CD4-positive, alpha-beta T cell treated with Interleukin-4 for 4 hours (primary cell): Measurements from ENCODE around the gene NR4A1.

Experiments used
- DNase-seq: peaks from one replicate; pipeline ENCODE4 v3.0.0-alpha.2; 2020

NR4A1 gene

GRCh38 chr12:52018433-52019112 is 32.7 kb upstream of the NR4A1 start:
- DNase-seq = no peak

- no peak for DNase-seq
These were observed 32.0 kb upstream of the NR4A1 start for GRCh38 chr12:52019113-52019770.

- peak; percentile 56 for DNase-seq
These were observed 30.5 kb upstream of the NR4A1 start for GRCh38 chr12:52020539-52021336.

GRCh38 chr12:52022841-52023181 is 28.4 kb upstream of the NR4A1 start:
- peak; percentile 22 for DNase-seq

GRCh38 chr12:52023182-52023975 is 27.9 kb upstream of the NR4A1 start:
- peak; percentile 82 for DNase-seq

GRCh38 chr12:52023976-52024688 is 27.1 kb upstream of the NR4A1 start:
- DNase-seq = peak; percentile 46

- peak; percentile 31 for DNase-seq
These were observed 26.4 kb upstream of the NR4A1 start for GRCh38 chr12:52024845-52025230.

- DNase-seq = no peak
These were observed 25.0 kb upstream of the NR4A1 start for GRCh38 chr12:52026263-52026662.

- no peak for DNase-seq
These were observed 24.0 kb upstream of the NR4A1 start for GRCh38 chr12:52027085-52027843.

GRCh38 chr12:52029685-52030084 is 21.6 kb upstream of the NR4A1 start:
- DNase-seq = no peak

- DNase-seq = no peak
These were observed 18.8 kb upstream of the NR4A1 start for GRCh38 chr12:52032446-52032803.

- DNase-seq = peak; percentile 82
These were observed 18.3 kb upstream of the NR4A1 start for GRCh38 chr12:52032804-52033445.

GRCh38 chr12:52033446-52034140 is 17.6 kb upstream of the NR4A1 start:
- DNase-seq = no peak

GRCh38 chr12:52035190-52035589 is 16.1 kb upstream of the NR4A1 start:
- no peak for DNase-seq

- DNase-seq = no peak
These were observed 15.3 kb upstream of the NR4A1 start for GRCh38 chr12:52035926-52036325.

GRCh38 chr12:52036587-52037171 is 14.6 kb upstream of the NR4A1 start:
- peak; percentile 65 for DNase-seq

- no peak for DNase-seq
These were observed 13.9 kb upstream of the NR4A1 start for GRCh38 chr12:52037248-52037861.

- no peak for DNase-seq
These were observed 12.8 kb upstream of the NR4A1 start for GRCh38 chr12:52038447-52038846.

- DNase-seq = no peak
These were observed 10.2 kb upstream of the NR4A1 start for GRCh38 chr12:52041035-52041434.

- peak; percentile 64 for DNase-seq
These were observed 9.5 kb upstream of the NR4A1 start for GRCh38 chr12:52041695-52042123.
